Right cardiac atrium (tissue), 5 donors: ENCODE data around the gene SPRY2. TPM values are rescaled to one million over a fixed set of nuclear protein-coding genes. Genes with fewer than 3 reads are reported as not detected.

ENCODE experiments used
- ATAC-seq, 2 donors: fragments of 200-7000 bp; cut with Tn5 transposase; one replicate each; pipeline versions ENCODE4 v1.8.0 to v1.9.1; 2020; ENCODE audit warnings: moderate library complexity in 2 of 2, mild to moderate bottlenecking in 1 of 2
- DNase-seq, 3 donors: peaks; one replicate each; pipeline ENCODE4 v3.0.0-alpha.2; 2020
- H3K27ac ChIP-seq: one replicate; pipeline ENCODE4 v1.5.1; 2013; ENCODE audit warnings: mild to moderate bottlenecking, low read length, control low read depth, moderate library complexity
- H3K27me3 ChIP-seq: one replicate; pipeline ENCODE4 v1.6.1; 2013; ENCODE audit not compliant: control insufficient read depth, insufficient read depth
- H3K4me1 ChIP-seq: one replicate; pipeline ENCODE4 v1.6.1; 2013; ENCODE audit warnings: low read length; ENCODE audit not compliant: control insufficient read depth, insufficient read depth
- H3K4me3 ChIP-seq: one replicate; pipeline ENCODE4 v1.5.1; 2013; ENCODE audit warnings: low read length, control low read depth
- H3K9me3 ChIP-seq: one replicate; pipeline ENCODE4 v1.6.1; 2013; ENCODE audit warnings: low read length; ENCODE audit not compliant: control insufficient read depth
- WGBS: extraction: QIAGEN DNeasy Blood & Tissue Kit; methylation state at CpG from one replicate; pipeline ENCODE4 v1.1.7; 2013; 5-methylcytosine and 5-hydroxymethylcytosine counted together
- intact Hi-C, 4 donors: fragments of 100-400 bp; cut with DNase I; formaldehyde crosslinking; loops; one replicate each; pipeline versions ENCODE4 v1.11.0 to v1.14.0; 2022 to 2023
- polyA plus RNA-seq: library from polyadenylated mRNA; stranded (reverse); fragments of 200-250 nt; gene quantifications from one replicate; pipeline ENCODE4 v1.2.3, GENCODE V29; 2013
- total RNA-seq, 4 donors: library from RNA; stranded (reverse); fragmentation: NEBNext Ultra II Directional; extraction: Animal tissue kit (Norgen Biotek cat#: 25700); gene quantifications; one replicate each; pipeline ENCODE4 v1.2.1, GENCODE V29; 2021
- donor health status: healthy with polysubstance abuse.
- donor health status: DM: no; HTN: yes; CAD: no.
- donor health status: DM: no; HTN: no; CAD: no.
- donor health status: DM: no; HTN: yes; CAD: no; lungs with severe emphysema.
- donor health status: DM: yes; HTN: yes; CAD: no.

The SPRY2 gene
- total and polyA plus RNA-seq, 5 donors, result 23.2 to 37.7 (median 35.2) TPM

DNA sequence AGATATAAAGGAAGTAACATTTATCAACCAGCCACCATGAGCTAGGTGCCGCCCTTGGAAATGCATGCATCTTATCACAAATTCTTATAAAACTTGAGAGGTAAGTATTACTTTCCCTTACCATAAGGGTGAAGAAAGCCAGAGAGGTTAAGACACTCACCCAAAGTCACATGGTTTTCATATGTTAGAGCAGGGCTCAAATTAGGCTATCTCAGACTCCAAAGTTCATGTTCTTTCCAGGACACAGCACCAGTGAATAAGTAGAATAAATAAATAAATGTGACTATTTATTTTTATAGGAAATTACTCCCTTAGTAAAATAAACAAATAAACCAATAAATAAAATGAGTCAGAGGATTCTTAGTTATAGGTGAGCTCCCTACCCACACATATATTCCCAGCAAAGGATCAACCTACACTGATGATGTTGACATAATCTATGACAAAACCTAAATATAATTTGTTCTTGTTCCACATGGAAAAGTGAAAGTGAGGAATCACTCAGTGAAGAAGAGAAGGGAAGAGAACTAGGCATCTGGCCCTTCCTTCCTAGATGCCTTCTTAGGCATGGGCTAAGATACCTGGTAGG is 27.2 kb downstream of the SPRY2 start:
- ATAC-seq (no peak), DNase-seq (no peak)
- Histone ChIP-seq H3K4me1 (no peaks in the 10 kb centered on the region), H3K27me3 (no peaks in the 10 kb centered on the region), H3K9me3 (no peaks in the 10 kb centered on the region), H3K4me3 (no peak overlapping the region), H3K27ac (no peak overlapping the region)
- intact Hi-C loops, result no loop called here
- WGBS, result 98% methylated on average over 1 of the region's 1 CpG

DNA sequence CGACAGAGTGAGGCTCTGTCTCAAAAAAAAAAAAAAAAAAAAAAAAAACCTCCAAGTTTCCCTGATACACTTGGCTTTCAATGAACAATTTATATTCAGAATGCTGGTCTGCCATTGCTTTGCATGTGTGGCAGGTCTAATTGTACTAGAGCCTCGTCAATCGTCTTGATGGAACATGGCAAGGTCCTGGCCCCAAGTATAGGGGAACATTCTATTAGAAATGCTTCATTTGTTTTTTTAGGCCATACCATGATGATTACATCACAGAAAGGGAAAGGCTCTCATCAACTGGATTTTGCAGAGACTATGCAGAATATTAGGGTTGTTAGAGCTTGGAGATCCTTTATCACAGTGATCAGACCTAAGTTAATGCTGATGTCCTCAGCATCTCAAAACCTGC is 28.0 kb downstream of the SPRY2 start:
- intact Hi-C loops, result no loop called here
- H3K27ac ChIP-seq, result no peak overlapping the region
- no peak overlapping the region for H3K4me3 ChIP-seq
- no peaks in the 10 kb centered on the region for H3K4me1 ChIP-seq
- H3K27me3 ChIP-seq, result no peaks in the 10 kb centered on the region
- no peak for DNase-seq
- ATAC-seq, result no peak
- H3K9me3 ChIP-seq, result no peaks in the 10 kb centered on the region
- WGBS, result 80% methylated on average over 3 of the region's 3 CpGs

DNA sequence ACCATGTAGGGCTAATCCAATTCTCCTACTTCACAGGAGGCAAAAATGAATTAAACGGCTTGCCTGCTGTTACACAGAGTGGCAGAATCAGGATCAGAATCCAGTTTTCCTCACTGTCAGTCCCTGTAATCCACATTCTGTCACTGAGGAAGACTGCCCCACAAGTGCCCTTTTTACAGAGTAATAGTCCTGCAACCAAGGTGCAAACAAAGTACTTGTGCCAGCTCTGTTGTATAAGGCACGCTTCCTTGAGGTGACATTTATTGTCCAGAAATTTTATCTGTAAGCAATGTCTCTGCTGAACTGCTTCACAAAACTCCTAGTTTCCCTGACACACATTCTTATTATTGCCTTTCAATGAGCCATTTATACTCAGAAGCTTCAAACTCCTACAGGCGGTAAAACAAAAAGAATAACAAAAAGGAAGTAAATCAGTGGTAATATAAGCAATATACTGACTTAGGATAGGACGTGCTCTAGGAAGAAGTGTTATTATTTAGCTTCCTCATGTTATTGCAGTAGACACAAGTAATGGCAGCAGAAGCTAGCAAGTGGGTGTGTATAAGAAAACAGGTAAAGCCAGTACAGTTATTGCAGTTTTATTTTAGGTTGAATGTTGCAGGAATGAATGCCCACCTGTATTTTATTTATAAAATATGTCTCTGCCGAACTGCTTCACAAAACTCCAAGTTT is 28.8 kb downstream of the SPRY2 start:
- intact Hi-C loops, result no loop called here
- ATAC-seq (no peak), DNase-seq (no peak)
- no peaks in the 10 kb centered on the region for H3K9me3 ChIP-seq
- H3K4me3 ChIP-seq, result no peak overlapping the region
- WGBS, result 83% methylated on average over 5 of the region's 5 CpGs
- H3K27me3 ChIP-seq, result no peaks in the 10 kb centered on the region
- no peak overlapping the region for H3K27ac ChIP-seq
- H3K4me1 ChIP-seq, result no peaks in the 10 kb centered on the region

DNA sequence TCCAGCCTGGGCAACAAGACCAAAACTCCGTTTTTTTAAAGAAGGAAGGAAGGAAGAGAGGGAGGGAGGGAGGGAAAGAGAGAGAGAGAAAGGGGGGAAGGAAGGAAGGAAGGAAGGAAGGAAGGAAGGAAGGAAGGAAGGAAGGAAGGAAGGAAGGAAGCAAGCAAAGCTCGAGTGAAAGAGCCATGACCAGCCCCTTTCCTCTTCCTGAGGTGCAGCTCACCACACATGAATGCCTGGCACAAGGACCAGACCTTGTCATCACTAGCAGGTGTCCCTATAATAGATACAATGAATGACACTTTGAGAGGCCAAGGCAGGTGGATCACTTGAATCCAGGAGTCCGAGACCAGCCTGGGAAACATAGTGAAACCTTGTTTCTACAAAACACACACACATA is 31.0 kb downstream of the SPRY2 start:
- no peaks in the 10 kb centered on the region for H3K9me3 ChIP-seq
- ATAC-seq, result no peak
- 63% methylated on average over 3 of the region's 3 CpGs for WGBS
- intact Hi-C loops, result no loop called here
- DNase-seq, result no peak
- no peak overlapping the region for H3K27ac ChIP-seq
- no peaks in the 10 kb centered on the region for H3K27me3 ChIP-seq
- no peaks in the 10 kb centered on the region for H3K4me1 ChIP-seq
- no peak overlapping the region for H3K4me3 ChIP-seq

DNA sequence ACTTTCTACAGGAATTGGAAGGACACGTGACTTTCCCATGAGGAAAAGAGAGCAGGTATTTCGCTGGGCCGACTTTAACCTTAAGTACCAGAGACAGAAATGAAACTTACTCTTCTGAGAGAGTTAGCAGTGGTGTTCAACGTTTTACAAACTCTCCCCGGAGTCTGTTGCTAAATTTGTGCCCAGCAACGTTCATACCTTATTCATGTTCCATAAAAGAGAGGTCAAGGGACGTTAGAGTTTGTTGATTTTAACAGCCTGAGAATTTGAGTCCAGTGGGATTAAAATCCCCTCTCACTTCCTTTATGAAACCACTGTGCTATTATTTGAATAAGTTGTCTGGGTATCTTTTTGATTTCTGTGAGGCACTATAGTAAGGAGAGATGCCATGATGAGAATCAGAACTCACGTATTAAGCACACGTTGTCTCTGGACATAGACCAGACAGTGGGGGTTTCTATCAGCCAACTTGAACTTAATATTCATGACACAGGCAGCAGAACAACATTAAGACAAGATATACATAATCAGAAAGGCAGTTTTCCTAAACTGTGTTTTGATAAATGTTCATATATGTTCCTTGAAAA is 33.4 kb downstream of the SPRY2 start:
- DNase-seq (no peak), ATAC-seq (no peak)
- Histone ChIP-seq H3K4me3 (peak overlapping the region; percentile 54), H3K27me3 (no peaks in the 10 kb centered on the region), H3K9me3 (no peaks in the 10 kb centered on the region), H3K4me1 (peaks cover 2% of the 10 kb centered on the region), H3K27ac (no peak overlapping the region)
- intact Hi-C loops, result no loop called here
- WGBS, result 22% methylated on average over 9 of the region's 9 CpGs

DNA sequence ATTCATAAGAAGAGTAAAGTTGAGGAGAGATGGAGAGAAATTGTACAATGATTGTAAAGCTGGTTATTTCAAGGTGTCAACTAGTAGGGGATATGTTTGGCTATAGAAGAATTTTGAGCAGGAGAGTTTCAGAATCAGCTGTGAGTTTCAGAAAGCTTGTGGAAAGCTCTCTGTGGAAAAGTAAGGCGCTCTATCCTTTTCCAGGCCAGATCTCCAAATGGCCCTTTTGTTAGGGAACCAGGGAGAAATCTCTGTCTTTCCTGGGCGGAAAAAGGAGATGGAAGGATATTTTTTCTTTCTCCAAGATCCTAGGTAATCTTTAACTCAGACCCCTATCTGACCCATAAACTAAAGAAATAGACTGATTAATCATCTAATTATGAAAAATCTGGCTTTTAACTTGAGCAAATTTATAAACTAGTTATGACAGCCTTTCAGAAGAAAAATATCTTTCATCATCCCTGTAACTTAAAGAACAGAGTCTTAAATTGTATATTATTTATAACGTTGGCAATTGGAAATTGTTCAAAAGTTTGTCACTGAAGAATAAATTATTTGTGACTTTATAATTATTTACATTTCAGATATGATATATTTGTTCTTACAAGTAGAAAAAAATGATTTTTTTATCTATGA is 34.5 kb downstream of the SPRY2 start:
- Histone ChIP-seq H3K27me3 (no peaks in the 10 kb centered on the region), H3K9me3 (no peaks in the 10 kb centered on the region), H3K4me1 (peaks cover 2% of the 10 kb centered on the region), H3K27ac (no peak overlapping the region), H3K4me3 (peak overlapping the region; percentile 35)
- intact Hi-C loops, result no loop called here
- ATAC-seq (no peak), DNase-seq (no peak)
- WGBS, result 77% methylated on average over 3 of the region's 3 CpGs

DNA sequence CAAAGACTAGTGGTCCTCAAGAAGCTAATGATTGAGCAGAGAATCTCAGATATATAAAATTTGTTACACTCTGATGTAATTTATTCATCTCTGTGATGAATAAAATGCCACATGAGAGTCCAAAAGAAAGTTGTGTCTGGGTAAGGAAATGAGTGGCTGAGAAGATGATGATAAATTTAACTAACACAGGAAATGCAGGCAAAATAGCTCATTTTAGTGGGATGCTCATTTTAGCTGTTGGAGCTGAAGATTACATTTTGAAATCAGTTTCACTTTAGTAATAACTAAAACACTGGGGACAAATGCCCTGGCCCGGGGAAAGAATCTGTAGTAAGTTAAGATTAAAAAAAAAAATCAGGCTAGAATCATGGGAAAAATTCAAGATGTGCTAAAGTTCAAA is 35.2 kb downstream of the SPRY2 start:
- Histone ChIP-seq H3K4me3 (peak overlapping the region; percentile 35), H3K9me3 (no peaks in the 10 kb centered on the region), H3K4me1 (peaks cover 2% of the 10 kb centered on the region), H3K27ac (no peak overlapping the region), H3K27me3 (no peaks in the 10 kb centered on the region)
- 26% methylated on average over 1 of the region's 1 CpG for WGBS
- DNase-seq (no peak), ATAC-seq (peak in 1 of 2 donors; percentile 16)
- intact Hi-C loops, result no loop called here

DNA sequence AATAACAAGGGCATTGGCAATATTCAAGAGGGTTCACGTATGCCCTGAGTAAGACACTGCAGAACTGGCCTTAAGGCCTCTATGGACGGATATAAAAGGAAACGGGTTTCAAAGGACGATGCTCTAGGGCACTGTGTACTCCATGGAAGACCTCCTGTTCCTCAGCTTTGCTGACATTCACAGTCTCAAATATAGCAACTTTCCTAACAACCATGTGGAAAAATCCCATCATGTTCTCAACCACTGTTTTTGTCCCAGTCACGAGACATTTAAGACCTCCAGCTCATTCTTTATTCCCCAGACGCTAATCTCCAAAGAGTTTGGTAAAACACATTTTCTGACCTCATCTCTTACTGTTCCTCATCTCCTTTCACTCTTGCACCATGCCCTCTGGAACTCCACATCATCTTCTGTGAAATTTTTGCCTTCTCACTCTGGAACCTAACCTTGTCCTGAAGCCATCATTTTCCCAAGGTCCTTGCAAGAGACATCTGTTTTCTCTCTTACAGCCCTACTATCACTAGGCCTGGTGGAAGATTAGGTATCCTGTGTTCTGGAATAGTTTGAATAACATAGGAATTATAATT is 37.6 kb downstream of the SPRY2 start:
- Histone ChIP-seq H3K27ac (no peak overlapping the region), H3K4me1 (peaks cover 2% of the 10 kb centered on the region), H3K27me3 (no peaks in the 10 kb centered on the region), H3K4me3 (no peak overlapping the region), H3K9me3 (no peaks in the 10 kb centered on the region)
- no peak for ATAC-seq
- intact Hi-C loops, result no loop called here
- no peak for DNase-seq
- 92% methylated on average over 6 of the region's 6 CpGs for WGBS

DNA sequence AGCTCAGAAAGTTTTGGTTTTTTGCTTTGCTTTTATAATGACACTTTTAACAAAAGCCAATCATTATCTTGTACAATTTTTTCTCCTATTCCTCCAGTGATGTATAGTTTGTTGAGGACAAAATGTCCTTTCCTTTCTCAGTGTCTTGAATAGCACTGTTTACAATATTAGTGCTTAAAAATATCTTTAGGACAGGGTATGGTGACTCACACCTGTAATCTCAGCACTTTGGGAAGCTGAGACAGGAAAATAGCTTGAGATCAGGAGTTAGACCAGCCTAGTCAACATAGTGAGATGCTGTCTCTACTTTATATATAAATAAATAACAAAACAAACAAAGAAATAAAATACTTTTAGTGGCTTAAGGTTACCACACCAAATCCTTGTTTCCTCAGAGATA is 41.9 kb downstream of the SPRY2 start:
- no peak overlapping the region for H3K4me3 ChIP-seq
- DNase-seq (no peak), ATAC-seq (no peak)
- intact Hi-C loops, result no loop called here
- peaks cover 2% of the 10 kb centered on the region for H3K4me1 ChIP-seq
- no peak overlapping the region for H3K27ac ChIP-seq
- H3K27me3 ChIP-seq, result no peaks in the 10 kb centered on the region
- H3K9me3 ChIP-seq, result no peaks in the 10 kb centered on the region

DNA sequence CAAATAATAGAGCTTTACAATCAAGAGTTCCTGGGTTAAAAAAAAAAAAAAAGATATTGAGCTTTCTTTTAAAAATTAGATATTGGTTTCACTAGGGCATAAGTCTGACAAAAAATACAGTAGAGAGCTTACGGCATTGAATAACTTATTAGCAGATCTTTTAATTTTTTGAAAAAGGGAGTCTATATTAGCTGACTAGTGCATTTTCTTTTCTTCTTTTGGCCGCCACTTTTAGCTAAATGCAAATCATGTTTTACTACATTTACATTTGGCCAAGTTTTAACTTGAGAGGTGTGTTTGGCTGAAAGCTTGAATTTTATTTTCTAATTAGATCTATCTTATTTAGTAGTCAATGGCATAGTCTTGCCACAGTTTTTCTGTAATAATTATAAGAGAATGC is 43.4 kb downstream of the SPRY2 start:
- Histone ChIP-seq H3K27ac (no peak overlapping the region), H3K4me3 (no peak overlapping the region), H3K4me1 (no peaks in the 10 kb centered on the region), H3K9me3 (no peaks in the 10 kb centered on the region), H3K27me3 (no peaks in the 10 kb centered on the region)
- DNase-seq (no peak), ATAC-seq (no peak)
- intact Hi-C loops, result no loop called here
- WGBS, result 74% methylated on average over 2 of the region's 2 CpGs

DNA sequence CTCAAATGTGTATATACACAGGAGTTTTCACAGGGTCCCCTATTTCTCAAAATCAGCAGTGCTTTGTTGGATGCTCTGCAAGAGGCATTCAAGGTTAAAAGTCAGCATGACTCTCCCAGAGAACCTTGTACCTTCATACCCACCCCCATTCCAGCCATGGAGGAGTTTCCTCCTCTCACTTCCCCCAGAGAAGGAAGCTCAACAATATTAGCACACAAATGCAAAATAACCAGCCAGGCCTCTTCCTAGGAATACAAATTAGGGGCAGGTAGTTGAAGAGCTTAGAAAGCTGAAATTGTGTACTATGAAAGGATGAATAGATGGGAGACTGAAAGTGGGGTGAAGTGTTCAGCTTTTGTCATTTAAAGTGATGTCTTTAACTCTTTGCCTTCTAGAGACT is 43.8 kb downstream of the SPRY2 start:
- Histone ChIP-seq H3K27ac (no peak overlapping the region), H3K27me3 (no peaks in the 10 kb centered on the region), H3K4me1 (no peaks in the 10 kb centered on the region), H3K4me3 (no peak overlapping the region), H3K9me3 (no peaks in the 10 kb centered on the region)
- DNase-seq (no peak), ATAC-seq (no peak)
- intact Hi-C loops, result no loop called here
